Spleen (tissue), 11 donors: ENCODE results near the gene HES1. TPM values are rescaled to one million over a fixed set of nuclear protein-coding genes. Genes with fewer than 3 reads are reported as not detected.

ENCODE experiments used
- DNase-seq: peaks from one replicate; pipeline ENCODE4 v3.0.0-alpha.2; 2020
- H3K27ac ChIP-seq, 8 donors: fragments of 200-600 bp; sonication (generic) in 7 of 8; 1 replicate in 4 of 8; 2 replicates in 4 of 8; pipeline versions ENCODE4 v1.5.0 to v1.8.0; 2016 to 2021; ENCODE audit warnings: inconsistent platforms in 4 of 8, mild to moderate bottlenecking in 4 of 8, moderate library complexity in 1 of 8
- H3K27me3 ChIP-seq, 7 donors: fragments of 200-600 bp; sonication (generic) in 6 of 7; replicated peaks in 1 of 7; 1 replicate in 4 of 7; 2 replicates in 3 of 7; pipeline versions ENCODE4 v1.5.0 to v1.8.0; 2016 to 2021; ENCODE audit warnings: inconsistent platforms in 3 of 7, mild to moderate bottlenecking in 1 of 7
- H3K36me3 ChIP-seq, 6 donors: fragments of 200-600 bp; sonication (generic) in 5 of 6; 1 replicate in 4 of 6; 2 replicates in 2 of 6; pipeline versions ENCODE4 v1.5.0 to v1.8.0; 2016 to 2021; ENCODE audit warnings: inconsistent platforms in 2 of 6
- H3K4me1 ChIP-seq, 6 donors: fragments of 200-600 bp; sonication (generic) in 5 of 6; 1 replicate in 3 of 6; 2 replicates in 3 of 6; pipeline versions ENCODE4 v1.5.0 to v1.8.0; 2016 to 2021; ENCODE audit warnings: inconsistent platforms in 3 of 6
- H3K4me3 ChIP-seq, 8 donors: fragments of 200-600 bp; sonication (generic) in 7 of 8; 1 replicate in 4 of 8; 2 replicates in 4 of 8; pipeline versions ENCODE4 v1.5.0 to v1.8.0; 2016 to 2021; ENCODE audit warnings: inconsistent platforms in 4 of 8, mild to moderate bottlenecking in 4 of 8, moderate library complexity in 2 of 8
- H3K9me3 ChIP-seq, 8 donors: fragments of 200-600 bp; sonication (generic) in 7 of 8; 1 replicate in 4 of 8; 2 replicates in 4 of 8; pipeline versions ENCODE4 v1.5.0 to v1.8.0; 2016 to 2021; ENCODE audit warnings: inconsistent platforms in 4 of 8
- CTCF ChIP-seq, 11 experiments: fragments of 200-600 bp in 7 of 11; fragments of 450-650 bp in 4 of 11; sonication (generic) in 4 of 11; IDR thresholded peaks in 8 of 11; conservative IDR thresholded peaks in 3 of 11; 1 replicate in 7 of 11; 2 replicates in 4 of 11; pipeline versions ENCODE4 v1.4.0 to v1.8.0; 2016 to 2021; ENCODE audit warnings: antibody characterized with exemption in 11 of 11, inconsistent platforms in 4 of 11, mild to moderate bottlenecking in 1 of 11
- POLR2A ChIP-seq, 3 donors: fragments of 450-650 bp; IDR thresholded peaks; one replicate each; pipeline ENCODE4 v1.5.1; 2017; ENCODE audit warnings: antibody characterized with exemption in 3 of 3, mild to moderate bottlenecking in 1 of 3
- POLR2AphosphoS5 ChIP-seq, 3 donors: sonication (generic); formaldehyde crosslinking; IDR thresholded peaks; one replicate each; pipeline ENCODE4 v1.5.1; 2017; ENCODE audit warnings: antibody characterized with exemption in 3 of 3
- WGBS, 5 donors: extraction: QIAGEN DNeasy Blood & Tissue Kit in 3 of 5; methylation state at CpG; one replicate each; pipeline versions ENCODE4 v1.1.5 to v1.1.7; 2013 to 2018; 5-methylcytosine and 5-hydroxymethylcytosine counted together
- intact Hi-C: fragments of 100-400 bp; cut with DNase I; formaldehyde crosslinking; loops from one replicate; pipeline ENCODE4 v1.15.0; 2023; ENCODE audit warnings: low total_unique reads
- polyA plus RNA-seq, 3 donors: library from polyadenylated mRNA; stranded (reverse); fragments of 200-250 nt; gene quantifications; one replicate each; pipeline ENCODE4 v1.2.1, GENCODE V29; 2013
- total RNA-seq, 7 donors: library from RNA; depleted of rRNA in 3 of 7; stranded (reverse); fragments of >200 nt in 3 of 7; fragmentation: NEBNext Ultra II Directional in 4 of 7; extraction: Animal tissue kit (Norgen Biotek cat#: 25700) in 4 of 7; gene quantifications; one replicate each; pipeline versions ENCODE4 v1.1.0 to v1.2.1, GENCODE V29; 2016 to 2021
- donor health status: healthy with polysubstance abuse.
- donor health status: DM: no; HTN: no; CAD: no; lungs with moderate emphysema.
- donor health status: DM: no; HTN: no; CAD: no.
- donor health status: Bipolar disorder and iron deficiency.
- donor health status: healthy.
- donor health status: DM: no; HTN: no; CAD: no.
- donor health status: DM: yes; HTN: yes; CAD: no.

The HES1 gene
- total and polyA plus RNA-seq, 10 donors, result 17.7 to 59.6 (median 40.0) TPM

- intact Hi-C loops, result no loop called here
- Histone ChIP-seq H3K4me3 (no peak overlapping the region), H3K27me3 (no peaks in the 10 kb centered on the region), H3K36me3 (no peaks in the 10 kb centered on the region), H3K9me3 (no peaks in the 10 kb centered on the region), H3K27ac (no peak overlapping the region), H3K4me1 (peaks cover 0 to 47% (median 7%) of the 10 kb centered on the region in 6 donors)
- TF ChIP-seq POLR2A (IDR thresholded peaks at IDR 0.05), result no peak
- no peak for TF ChIP-seq CTCF (IDR thresholded peaks at IDR 0.05 in 8 of 11, conservative IDR thresholded peaks at IDR 0.05 in 3 of 11)
- TF ChIP-seq POLR2AphosphoS5 (IDR thresholded peaks at IDR 0.05), result no peak
- 89 to 93% (median 91%) methylated on average over 8 of the region's 9 CpGs for WGBS, 5 donors
- DNase-seq, result no peak
These were observed 25.5 kb upstream of the HES1 start for GRCh38 chr3:194110483-194110882.

DNA sequence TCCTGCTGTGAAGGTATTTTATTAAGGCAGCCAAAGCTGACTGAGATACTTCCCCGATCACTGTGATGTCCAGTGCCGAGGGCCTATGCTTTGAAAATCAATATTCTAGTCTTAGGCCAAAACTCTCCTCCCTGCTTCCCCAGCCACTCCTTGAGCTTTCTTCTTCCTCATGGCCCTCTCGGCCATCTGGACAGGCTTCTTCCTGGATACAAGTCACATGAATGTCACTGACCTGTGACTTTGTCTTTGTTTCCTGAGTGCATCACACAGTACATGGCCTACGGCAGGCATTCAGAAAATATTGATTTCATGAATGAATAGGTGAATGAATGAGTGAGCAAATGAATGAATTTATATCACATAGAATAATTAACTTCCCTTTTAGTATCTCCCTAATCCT, 24.6 kb upstream of the HES1 start:
- no peaks in the 10 kb centered on the region for H3K27me3 ChIP-seq
- no peak overlapping the region for H3K4me3 ChIP-seq
- intact Hi-C loops, result no loop called here
- no peaks in the 10 kb centered on the region for H3K9me3 ChIP-seq
- H3K36me3 ChIP-seq, result no peaks in the 10 kb centered on the region
- peaks cover 0 to 39% (median 6%) of the 10 kb centered on the region in 6 donors for H3K4me1 ChIP-seq
- TF ChIP-seq CTCF (IDR thresholded peaks at IDR 0.05 in 8 of 11, conservative IDR thresholded peaks at IDR 0.05 in 3 of 11) (no peak), POLR2A (IDR thresholded peaks at IDR 0.05) (no peak), POLR2AphosphoS5 (IDR thresholded peaks at IDR 0.05) (no peak)
- DNase-seq, result no peak
- 79 to 90% (median 81%) methylated on average over 4 of the region's 4 CpGs for WGBS, 5 donors
- H3K27ac ChIP-seq, result no peak overlapping the region

DNA sequence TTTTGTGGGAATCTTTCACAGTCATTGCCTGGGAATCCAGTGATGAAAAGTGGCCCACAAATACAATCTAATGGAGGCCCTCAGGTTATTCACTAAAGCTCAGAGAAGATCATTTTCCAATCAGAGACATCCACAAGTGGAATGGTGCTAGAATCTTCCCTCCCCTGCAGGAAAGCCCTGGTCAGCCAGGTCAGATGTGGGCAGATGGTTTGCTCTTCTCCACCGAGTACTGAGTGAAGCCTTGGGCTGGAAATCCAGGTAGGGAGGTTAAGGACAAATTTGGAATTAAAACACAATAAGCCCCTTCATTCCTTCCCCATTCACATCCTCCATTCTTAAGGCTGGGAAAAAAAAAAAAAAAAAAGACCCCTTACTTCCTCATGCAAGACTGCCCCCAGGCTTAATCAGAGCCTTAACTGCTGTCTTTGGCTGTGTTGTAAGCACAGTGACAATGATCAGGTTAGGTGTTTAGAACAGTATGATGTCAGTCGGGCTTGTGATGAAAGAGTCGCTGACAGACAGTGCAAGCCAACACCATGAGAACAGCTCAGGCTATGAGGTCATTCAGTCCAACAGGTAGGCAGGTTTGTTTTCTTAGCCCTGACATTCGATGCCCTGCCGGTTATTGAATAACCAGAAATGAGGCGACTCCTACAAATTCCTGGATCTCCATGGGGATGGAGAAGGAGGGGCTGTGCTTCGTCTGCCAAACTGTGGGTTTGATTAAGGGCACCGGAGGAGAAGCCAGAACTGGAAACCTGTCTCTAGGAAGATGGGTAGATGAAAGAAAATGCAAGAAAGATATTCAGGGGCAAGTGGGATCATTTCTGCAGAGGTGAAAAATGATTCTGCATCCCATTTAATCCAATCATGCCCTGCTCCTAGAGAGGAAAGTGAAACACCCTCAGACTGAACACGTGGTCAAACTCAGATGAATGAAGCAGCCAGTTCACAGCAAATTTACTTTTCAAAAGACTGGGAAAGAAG, 23.5 kb upstream of the HES1 start:
- TF ChIP-seq POLR2A (IDR thresholded peaks at IDR 0.05), result no peak
- no peak for TF ChIP-seq POLR2AphosphoS5 (IDR thresholded peaks at IDR 0.05)
- TF ChIP-seq CTCF (IDR thresholded peaks at IDR 0.05 in 8 of 11, conservative IDR thresholded peaks at IDR 0.05 in 3 of 11), result no peak

DNA sequence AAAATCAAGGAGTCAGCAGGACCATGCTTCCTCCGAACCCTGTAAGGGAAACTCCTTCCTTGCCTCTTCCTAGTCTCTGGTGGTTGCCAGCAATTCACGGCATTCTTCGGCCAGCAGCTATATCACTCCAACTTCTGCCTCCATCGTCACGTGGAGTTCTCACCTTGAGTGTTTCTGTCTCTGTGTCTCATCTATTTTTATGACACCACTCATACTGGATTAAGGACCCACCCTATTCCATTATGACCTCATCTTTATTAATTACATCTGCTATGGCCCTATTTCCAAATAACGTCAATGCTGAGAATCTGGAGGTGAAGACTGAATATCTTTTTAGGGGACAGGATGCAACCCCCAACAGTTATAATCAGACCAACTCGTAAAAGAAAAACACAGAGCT, 21.8 kb upstream of the HES1 start:
- 69 to 81% (median 75%) methylated on average over 7 of the region's 7 CpGs for WGBS, 5 donors
- intact Hi-C loops, result no loop called here
- peaks cover 0 to 26% (median 6%) of the 10 kb centered on the region in 6 donors for H3K4me1 ChIP-seq
- no peak overlapping the region for H3K4me3 ChIP-seq
- DNase-seq, result no peak
- TF ChIP-seq CTCF (IDR thresholded peaks at IDR 0.05 in 8 of 11, conservative IDR thresholded peaks at IDR 0.05 in 3 of 11) (no peak), POLR2AphosphoS5 (IDR thresholded peaks at IDR 0.05) (no peak), POLR2A (IDR thresholded peaks at IDR 0.05) (no peak)
- no peaks in the 10 kb centered on the region for H3K9me3 ChIP-seq
- H3K36me3 ChIP-seq, result no peaks in the 10 kb centered on the region
- no peak overlapping the region for H3K27ac ChIP-seq
- no peaks in the 10 kb centered on the region for H3K27me3 ChIP-seq

More for the DNA sequence above, 23.5 kb upstream of the HES1 start:
- Histone ChIP-seq H3K36me3 (no peaks in the 10 kb centered on the region), H3K4me1 (peaks cover 0 to 30% (median 6%) of the 10 kb centered on the region in 6 donors), H3K9me3 (no peaks in the 10 kb centered on the region), H3K27me3 (no peaks in the 10 kb centered on the region), H3K27ac (no peak overlapping the region), H3K4me3 (no peak overlapping the region)
- no peak for DNase-seq
- 79 to 87% (median 80%) methylated on average over 9 of the region's 9 CpGs for WGBS, 5 donors
- intact Hi-C loops, result no loop called here
